K562 (cell line): ENCODE measurements around the gene DEDD2. TPM values are rescaled to one million over a fixed set of nuclear protein-coding genes. Genes with fewer than 3 reads are reported as not detected.

Source experiments
- BDP1 ChIP-seq: IDR thresholded peaks from 3 replicates; pipeline ENCODE4 v1.6.1; 2011; ENCODE audit not compliant: insufficient read length, insufficient read depth
- C11orf30 ChIP-seq: fragments of 450-650 bp; IDR thresholded peaks from 2 replicates; pipeline ENCODE4 v1.6.1; 2016; ENCODE audit warnings: low read depth, mild to moderate bottlenecking
- CBX1 ChIP-seq: sonication (generic); IDR thresholded peaks from 2 replicates; pipeline ENCODE4 v1.6.1; 2016; ENCODE audit warnings: antibody characterized with exemption, low read depth, mild to moderate bottlenecking
- CREB3 ChIP-seq: fragments of 450-650 bp; conservative IDR thresholded peaks from 2 replicates; pipeline ENCODE4 v1.6.1; 2016; ENCODE audit warnings: missing genetic modification characterization, low read depth, mild to moderate bottlenecking, missing compliant biosample characterization, moderate library complexity
- EP400 ChIP-seq: fragments of 450-650 bp; IDR thresholded peaks from 2 replicates; pipeline ENCODE4 v1.6.1; 2017; ENCODE audit warnings: antibody characterized with exemption, mild to moderate bottlenecking, moderate library complexity
- FOXP4 ChIP-seq: sonication (generic); formaldehyde crosslinking; IDR thresholded peaks from 2 replicates; pipeline ENCODE4 v1.8.0; 2022; ENCODE audit warnings: mild to moderate bottlenecking, missing genetic modification reagents, borderline replicate concordance
- FUS ChIP-seq: fragments of 200-400 bp; formaldehyde crosslinking; optimal IDR thresholded peaks from 2 replicates; pipeline ENCODE3; 2017; ENCODE audit warnings: low read depth, low read length
- HNRNPK ChIP-seq: fragments of 200-400 bp; formaldehyde crosslinking; IDR thresholded peaks from one replicate; pipeline ENCODE4 v1.6.1; 2018; ENCODE audit warnings: mild to moderate bottlenecking, low read depth, low read length; ENCODE audit not compliant: poor library complexity, severe bottlenecking
- HNRNPL ChIP-seq: fragments of 200-400 bp; formaldehyde crosslinking; IDR thresholded peaks from 2 replicates; pipeline ENCODE4 v1.6.1; 2017; ENCODE audit warnings: low read depth, mild to moderate bottlenecking, low read length
- KDM4B ChIP-seq, 2 experiments: fragments of 450-650 bp in 1 of 2; sonication (generic) in 1 of 2; IDR thresholded peaks; 2 replicates each; pipeline ENCODE4 v1.6.1; 2016 to 2017; ENCODE audit warnings: borderline replicate concordance in 2 of 2, antibody characterized with exemption in 1 of 2, low read depth in 1 of 2, mild to moderate bottlenecking in 1 of 2
- KLF1 ChIP-seq: fragments of 450-650 bp; IDR thresholded peaks from 2 replicates; pipeline ENCODE4 v1.6.1; 2016; ENCODE audit warnings: missing genetic modification characterization, missing compliant biosample characterization
- KLF10 ChIP-seq: fragments of 250-450 bp; sonication (Bioruptor Pico); IDR thresholded peaks from 2 replicates; pipeline ENCODE4 v1.6.1; 2021; ENCODE audit warnings: matching md5 sums
- MCM7 ChIP-seq, 2 experiments: fragments of 450-650 bp; IDR thresholded peaks; 2 replicates each; pipeline ENCODE4 v1.6.1; 2016 to 2018
- NEUROD1 ChIP-seq: fragments of 150-350 bp; IDR thresholded peaks from 2 replicates; pipeline ENCODE4 v1.6.1; 2014; ENCODE audit warnings: borderline replicate concordance, low read length, low read depth; ENCODE audit not compliant: partially characterized antibody
- PURB ChIP-seq: sonication (generic); formaldehyde crosslinking; IDR thresholded peaks from 2 replicates; pipeline ENCODE4 v1.9.0; 2021; ENCODE audit warnings: low read depth, mild to moderate bottlenecking, missing genetic modification reagents
- RBFOX2 ChIP-seq: fragments of 200-400 bp; formaldehyde crosslinking; IDR thresholded peaks from 2 replicates; pipeline ENCODE4 v1.6.1; 2017; ENCODE audit warnings: low read depth, mild to moderate bottlenecking, low read length, moderate library complexity
- SMARCE1 ChIP-seq: fragments of 450-650 bp; IDR thresholded peaks from 2 replicates; pipeline ENCODE4 v1.7.1; 2016; ENCODE audit warnings: mild to moderate bottlenecking
- TEAD2 ChIP-seq: fragments of 450-650 bp; IDR thresholded peaks from 2 replicates; pipeline ENCODE4 v1.6.1; 2016; ENCODE audit warnings: missing genetic modification characterization, control low read depth, missing compliant biosample characterization
- ZBTB26 ChIP-seq: fragments of 450-650 bp; formaldehyde crosslinking; IDR thresholded peaks from 2 replicates; pipeline ENCODE4 v1.4.0; 2022; ENCODE audit warnings: missing genetic modification characterization
- ZNF232 ChIP-seq: sonication (generic); formaldehyde crosslinking; IDR thresholded peaks from 2 replicates; pipeline ENCODE4 v1.8.0; 2022; ENCODE audit warnings: mild to moderate bottlenecking, missing genetic modification reagents
- ZNF316 ChIP-seq: fragments of 450-650 bp; IDR thresholded peaks from 2 replicates; pipeline ENCODE4 v1.6.1; 2016
- ZNF384 ChIP-seq: IDR thresholded peaks from 2 replicates; pipeline ENCODE4 v1.6.1; 2012; ENCODE audit warnings: low read depth, low read length, improper control_type of control experiment
- ZNF408 ChIP-seq: fragments of 250-450 bp; sonication (Bioruptor Pico); IDR thresholded peaks from 2 replicates; pipeline ENCODE4 v1.4.0; 2020; ENCODE audit warnings: low read depth, mild to moderate bottlenecking, moderate library complexity
- ZNF551 ChIP-seq: fragments of 250-450 bp; sonication (Bioruptor Pico); IDR thresholded peaks from 2 replicates; pipeline ENCODE4 v1.5.0; 2021; ENCODE audit warnings: mild to moderate bottlenecking, moderate library complexity
- ZNF57 ChIP-seq: fragments of 450-650 bp; formaldehyde crosslinking; IDR thresholded peaks from 2 replicates; pipeline ENCODE4 v1.4.0; 2020; ENCODE audit warnings: mild to moderate bottlenecking, moderate library complexity
- ZNF830 ChIP-seq: fragments of 250-450 bp; sonication (Bioruptor Pico); IDR thresholded peaks from 2 replicates; pipeline ENCODE4 v1.5.0; 2021; ENCODE audit warnings: mild to moderate bottlenecking
- polyA plus RNA-seq, 8 experiments: library from polyadenylated mRNA; depleted of rRNA in 4 of 8; stranded (reverse) in 5 of 8; unstranded in 3 of 8; fragments of >200 nt; fragmentation: Nextera tagmentation in 2 of 8; fragmentation: Illumina TruSeq in 1 of 8; extraction: Ambion mirVana in 2 of 8; extraction: Trizol in 1 of 8; gene quantifications; 2 replicates each; pipeline versions ENCODE4 v1.2.1 to v1.2.3, GENCODE V29; 2011 to 2014; ENCODE audit warnings: inconsistent platforms in 1 of 8, missing spikeins in 1 of 8
- total RNA-seq, 7 experiments: library from RNA; depleted of rRNA in 6 of 7; stranded (reverse); fragments of >200 nt in 6 of 7; fragmentation: Illumina TruSeq in 2 of 7; extraction: Trizol in 2 of 7; gene quantifications; 2 replicates each; pipeline versions ENCODE4 v1.2.1 to v1.2.3, GENCODE V29; 2011 to 2021; ENCODE audit warnings: low replicate concordance in 1 of 7

DEDD2 gene
- total and polyA plus RNA-seq, 9 of the 15 experiments (the other 6 are each of a cell fraction or from before 2014, with no cell fraction given): 4.3 to 43.0 (median 29.2) TPM

GRCh38 chr19:42219812-42220750 lies 2.6 kb upstream of the DEDD2 start, which contains the start of gene ZNF526 (continued):
- no peak; a peak in 1 of 4 replicates for TF ChIP-seq KDM4B (IDR thresholded peaks at IDR 0.05; ENCODE audit: borderline replicate concordance in 2 of 2, low read depth in 1 of 2)
- no peak for TF ChIP-seq FUS
- TF ChIP-seq TEAD2 (tag): no peak
- TF ChIP-seq KLF1: 0 out of 2 replicates have a peak, but pooled peaks have one; percentile 17
- no peak for TF ChIP-seq BDP1
- TF ChIP-seq ZNF316: no peak
- TF ChIP-seq ZNF830 (CRISPR knock-in tag): no peak
- TF ChIP-seq CREB3 (tag): no peak
- TF ChIP-seq HNRNPL: no peak
- no peak for TF ChIP-seq ZNF551
- no peak for TF ChIP-seq KLF10 (CRISPR knock-in tag)
- no peak for TF ChIP-seq ZNF232 (CRISPR knock-in tag)
- TF ChIP-seq FOXP4 (CRISPR knock-in tag): no peak
- peak; percentile 80; the same call in 1 of the 2 replicates for TF ChIP-seq CBX1
- no peak for TF ChIP-seq ZNF408
- TF ChIP-seq NEUROD1: peak; percentile 84
- no peak for TF ChIP-seq HNRNPK
- TF ChIP-seq EP400: peak; percentile 92
- TF ChIP-seq ZNF57 (CRISPR knock-in tag): 0 out of 2 replicates have a peak, but pooled peaks have one; percentile 29
- TF ChIP-seq RBFOX2: peak; percentile 95
- TF ChIP-seq MCM7 (IDR thresholded peaks at IDR 0.05): no peak
- TF ChIP-seq C11orf30: peak; percentile 92
- 0 out of 2 replicates have a peak, but pooled peaks have one; percentile 39 for TF ChIP-seq ZBTB26 (CRISPR knock-in tag)
- no peak for TF ChIP-seq PURB (CRISPR knock-in tag)
- no peak for TF ChIP-seq ZNF384
- 0 out of 2 replicates have a peak, but pooled peaks have one; percentile 4 for TF ChIP-seq SMARCE1
